Middle frontal gyrus (tissue), 1 donor: ENCODE measurements around the gene CDH4.

Experiments
- DNase-seq: peaks from one replicate; pipeline ENCODE4 v3.0.0-alpha.2; 2015; ENCODE audit warnings: low spot score; ENCODE audit errors: extremely low spot score

The CDH4 gene

DNA sequence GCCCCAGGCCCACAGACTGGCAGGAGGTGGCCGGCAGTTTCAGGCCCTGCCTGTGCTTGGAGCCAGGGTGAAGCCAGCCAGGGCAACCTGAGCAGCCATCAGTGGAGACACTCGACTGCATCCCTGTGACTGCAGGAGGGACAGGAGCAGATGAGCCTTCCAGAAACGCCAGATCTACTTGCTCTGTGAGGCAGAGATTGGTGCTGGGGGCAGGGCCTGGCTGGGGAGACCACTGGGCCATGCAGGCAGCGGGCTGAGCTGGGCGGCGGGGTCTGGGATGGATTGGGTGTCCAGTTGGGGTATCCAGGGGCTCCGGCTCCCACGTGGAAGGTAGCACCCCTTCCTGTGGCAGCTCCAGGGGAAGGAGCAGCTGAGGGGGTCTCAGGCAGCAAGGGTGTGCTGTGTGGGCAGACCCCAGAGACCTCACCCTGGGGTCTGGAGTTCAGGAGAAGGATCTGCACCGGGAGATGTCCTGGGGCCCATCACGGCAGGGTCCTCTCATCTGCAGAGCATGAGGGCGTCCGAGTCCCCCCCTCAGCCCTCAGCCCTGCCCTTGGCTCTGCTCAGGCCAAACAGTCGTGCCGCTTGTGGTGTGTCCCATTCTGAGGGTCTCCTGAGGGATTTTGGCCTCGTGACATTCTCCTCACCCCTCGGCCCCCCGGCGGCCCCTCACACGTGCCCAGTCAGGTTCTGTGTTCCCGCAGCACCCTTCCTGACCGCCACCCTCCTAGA lies 478.7 kb downstream of the CDH4 start:
- DNase-seq, result no peak

DNA sequence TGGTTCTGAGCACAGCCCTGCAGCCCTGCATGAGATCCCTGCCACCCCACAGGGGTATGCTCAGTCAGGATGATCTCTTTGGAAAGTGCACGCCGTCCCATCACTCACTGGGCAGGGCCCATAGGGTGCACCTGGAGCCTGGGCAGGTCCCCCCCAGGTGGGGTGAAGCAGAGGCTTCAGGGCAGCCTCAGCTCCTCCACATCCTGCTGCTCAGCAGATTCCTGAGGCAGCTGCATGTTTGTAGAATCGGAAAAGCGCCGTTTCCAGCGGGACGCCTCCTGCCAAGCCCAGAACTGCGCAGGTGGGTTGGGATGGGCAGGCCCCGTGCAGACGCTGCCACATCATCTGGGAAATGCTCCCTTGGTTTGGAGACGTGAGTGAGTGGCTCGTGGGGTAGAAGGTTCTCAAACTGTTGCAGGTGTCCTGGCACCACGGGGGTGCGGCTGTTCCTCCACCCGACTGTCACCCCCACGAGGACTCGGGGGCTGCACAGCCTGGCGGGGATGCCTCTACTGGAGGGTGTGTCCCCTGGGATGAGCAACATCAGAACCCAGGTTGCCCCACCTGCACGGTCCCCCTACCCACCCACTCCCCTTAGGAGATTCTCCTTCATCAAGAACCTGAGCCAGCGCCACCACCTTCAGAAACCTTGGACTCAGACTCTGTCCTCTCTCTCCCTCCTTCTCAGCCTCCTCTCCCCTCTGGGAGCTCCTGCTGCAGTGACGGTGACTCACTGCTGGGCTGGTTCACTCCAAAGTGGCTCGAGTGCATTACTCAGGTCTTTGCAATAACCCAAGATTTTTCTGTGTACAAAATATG lies 479.5 kb downstream of the CDH4 start:
- no peak for DNase-seq

DNA sequence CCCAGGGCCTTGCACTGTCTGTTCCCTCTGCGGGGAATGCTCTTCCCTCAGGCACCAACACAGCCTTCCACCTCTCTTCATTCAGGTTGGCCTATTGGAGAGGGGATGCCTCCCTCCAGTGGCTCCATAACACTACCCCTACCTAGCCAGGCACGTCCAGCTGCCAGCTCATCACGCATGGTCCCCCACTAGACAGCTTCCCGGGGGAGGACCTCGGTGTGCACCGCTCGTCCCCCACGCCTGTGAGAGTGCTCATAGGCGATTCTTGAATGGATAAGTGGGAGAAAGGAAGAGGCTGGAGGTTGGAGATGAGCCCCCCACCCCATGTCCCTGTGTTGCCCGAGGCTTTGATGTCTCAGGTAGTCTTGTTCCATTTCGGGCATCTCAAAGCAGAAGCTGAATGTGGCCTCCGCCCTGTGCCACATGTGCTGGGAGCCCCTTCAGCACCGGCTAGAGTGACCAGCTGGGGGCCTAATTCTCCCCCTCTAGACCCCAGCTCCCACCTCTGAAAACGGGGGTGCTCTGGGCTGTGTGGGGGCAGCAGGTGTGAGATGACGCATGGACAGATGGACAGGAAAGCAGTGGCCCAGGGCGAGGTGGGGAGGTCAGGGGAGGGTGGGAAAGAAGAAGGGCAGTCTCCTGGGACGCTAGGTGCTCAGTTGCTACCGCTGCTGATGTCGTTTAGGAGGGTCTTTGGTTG lies 480.6 kb downstream of the CDH4 start:
- DNase-seq, result no peak

DNA sequence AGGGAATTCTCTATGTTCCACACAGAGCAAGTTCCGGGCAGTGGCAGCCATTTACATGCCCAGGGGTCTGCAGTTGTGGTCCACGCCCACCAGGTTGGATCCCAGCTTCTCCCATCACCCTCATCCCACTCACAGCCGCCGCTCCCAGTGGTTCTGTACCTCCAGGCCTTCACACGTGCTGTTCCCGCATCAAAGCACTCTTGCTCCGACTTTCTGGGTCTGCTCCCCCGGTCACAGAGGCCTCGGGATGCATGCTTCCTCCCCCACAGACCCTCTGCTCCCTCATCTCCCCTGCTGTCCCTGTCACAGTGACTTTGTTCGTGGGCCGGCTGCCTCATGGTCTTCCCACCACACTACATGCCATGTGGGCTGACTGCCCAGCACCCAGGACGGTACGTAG lies 481.2 kb downstream of the CDH4 start:
- no peak for DNase-seq

DNA sequence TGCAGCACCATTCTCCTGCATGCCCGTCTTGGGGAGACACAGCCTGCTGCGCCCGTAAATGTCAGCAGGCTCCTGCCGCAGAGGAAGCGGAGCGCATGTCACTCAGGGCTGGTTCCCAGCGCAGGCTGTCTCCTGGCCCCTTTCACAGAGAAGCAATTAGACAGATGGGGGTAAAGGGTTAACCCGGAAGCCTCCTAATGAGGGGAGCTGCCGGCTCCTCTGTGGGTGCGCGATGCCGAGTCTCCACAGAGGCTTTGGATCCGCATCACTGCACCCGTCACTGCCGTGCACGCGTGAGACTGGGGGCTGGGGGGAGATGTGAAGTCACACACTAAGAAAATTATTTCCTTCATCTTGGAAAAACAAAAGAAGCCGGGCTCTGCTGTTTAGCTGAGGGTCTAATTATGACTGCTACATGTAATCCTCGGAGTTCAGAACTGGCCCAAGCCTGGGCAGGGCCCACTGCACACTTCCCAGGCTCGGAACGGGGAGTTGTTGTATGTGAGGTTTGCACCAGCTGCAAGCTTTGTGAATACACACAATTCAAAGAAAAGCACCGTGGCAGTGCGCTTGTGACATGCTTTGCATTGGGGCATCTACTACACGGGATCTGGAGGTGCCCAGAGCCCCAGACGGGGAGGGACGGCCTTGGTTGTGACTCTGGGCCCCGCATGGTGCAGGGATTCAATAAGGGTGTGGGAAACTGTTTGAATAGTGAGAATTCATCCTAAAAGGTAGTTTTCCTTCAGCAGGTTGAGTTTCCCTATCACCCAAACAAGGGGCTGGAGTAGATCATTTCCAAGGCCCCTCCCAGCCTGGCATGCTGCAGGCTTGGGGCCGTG lies 482.1 kb downstream of the CDH4 start:
- DNase-seq, result no peak

DNA sequence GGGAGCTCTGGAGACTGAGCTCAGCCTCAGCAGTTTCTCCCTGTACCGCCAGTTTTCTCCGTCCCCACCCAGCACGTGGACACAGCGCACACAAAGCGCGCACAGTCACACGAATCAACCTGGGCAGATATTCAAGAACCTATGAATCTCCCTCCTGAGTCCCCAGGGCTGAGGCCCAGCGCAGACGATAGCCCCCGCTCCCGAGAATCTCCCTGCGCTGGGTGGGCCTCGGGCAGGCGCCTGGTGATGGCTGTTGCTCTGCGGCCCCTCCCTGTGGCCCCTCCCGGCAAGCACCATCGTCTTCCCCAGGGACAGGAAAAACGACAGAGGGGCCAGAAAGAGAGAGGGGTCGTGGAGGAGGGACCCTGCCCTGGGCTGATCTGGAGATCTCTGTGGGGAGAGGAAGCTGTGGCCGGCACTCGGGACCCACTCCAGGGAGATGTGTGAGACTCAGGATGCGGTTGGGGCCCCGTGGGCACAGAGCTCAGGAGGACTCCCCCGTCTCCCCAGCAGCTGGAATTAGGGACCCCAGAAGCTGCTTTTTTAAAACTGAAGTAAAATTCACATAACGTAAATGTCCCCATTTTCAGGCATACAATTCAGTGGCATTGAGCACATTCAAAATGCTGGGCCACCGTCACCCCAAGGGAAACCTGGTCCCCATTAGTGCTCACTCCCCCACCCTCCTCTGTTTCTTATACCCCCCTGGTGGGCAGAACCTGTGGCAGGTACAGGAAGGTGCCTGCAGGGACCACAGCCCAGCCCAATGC lies 482.9 kb downstream of the CDH4 start:
- no peak for DNase-seq

DNA sequence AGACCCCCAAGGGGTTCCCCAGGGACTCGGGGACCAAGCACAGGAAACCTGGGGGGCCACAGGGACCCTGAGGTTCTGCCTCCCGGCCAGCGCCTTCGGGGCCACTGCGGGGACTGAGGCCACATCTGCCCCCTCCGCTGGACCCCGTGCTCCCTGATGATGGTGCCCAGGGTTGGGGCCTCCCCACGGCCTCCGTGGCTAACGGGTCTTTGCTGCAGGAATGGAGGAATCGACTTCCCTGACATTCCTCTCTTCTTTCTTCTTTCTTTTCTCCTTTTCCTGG lies 483.4 kb downstream of the CDH4 start:
- DNase-seq, result no peak

DNA sequence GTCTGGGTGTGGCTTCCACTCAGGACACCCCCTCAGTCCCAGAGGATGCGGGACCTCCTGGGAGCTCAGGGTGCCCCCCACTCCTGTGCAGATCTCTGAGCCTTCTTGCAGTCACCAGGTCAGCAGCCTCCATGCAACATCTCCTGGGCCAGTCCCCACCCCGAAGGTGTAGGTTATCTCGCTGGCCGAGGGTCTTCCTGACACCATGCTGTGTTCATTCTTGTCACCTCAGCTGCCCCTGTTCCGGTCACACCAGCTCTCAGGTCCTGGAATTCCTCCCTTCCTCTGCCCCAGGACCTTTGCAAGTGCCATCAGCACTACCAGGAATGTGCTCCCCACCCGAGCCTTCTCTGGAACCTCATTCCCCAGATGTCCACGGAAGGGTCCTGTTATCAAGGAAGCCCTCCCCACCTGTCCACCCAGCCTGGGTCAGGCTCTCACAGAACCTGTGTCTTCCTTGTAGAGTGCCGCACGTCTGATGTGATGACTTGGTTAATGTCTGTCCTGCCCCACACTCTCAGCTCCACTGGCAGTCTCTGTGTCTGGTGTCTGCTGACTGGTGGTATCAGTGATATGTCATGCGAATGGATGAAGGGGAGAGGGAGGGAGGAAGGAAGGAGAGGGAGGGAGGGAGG lies 484.1 kb downstream of the CDH4 start:
- DNase-seq, result no peak

DNA sequence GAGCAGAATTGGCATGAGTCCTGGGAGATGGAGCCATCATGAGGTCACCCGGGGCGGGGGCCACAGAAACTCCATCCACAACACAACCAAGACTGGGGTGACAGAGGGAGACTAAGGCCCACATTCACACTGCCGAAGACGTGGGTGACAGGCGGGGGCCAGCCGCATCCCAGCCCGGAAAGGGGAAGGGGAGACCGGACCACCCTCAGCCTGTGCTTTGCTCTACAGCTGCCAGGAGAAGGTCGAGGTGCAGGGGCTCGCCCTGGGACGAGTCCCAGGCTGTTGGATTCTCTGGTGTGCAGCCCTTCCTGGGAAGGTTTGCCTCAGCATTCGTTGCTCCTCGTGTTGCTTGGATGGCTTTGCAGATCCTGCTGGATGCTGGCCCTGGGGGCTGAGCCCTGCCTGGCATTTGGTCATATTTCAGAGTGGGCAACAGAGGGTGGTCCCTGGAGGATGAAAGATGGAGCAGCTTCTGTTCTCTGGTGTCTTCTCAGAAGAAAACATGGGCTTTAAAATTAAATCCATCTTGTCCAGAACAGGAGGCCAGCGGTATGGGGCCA lies 484.8 kb downstream of the CDH4 start:
- DNase-seq, result no peak

DNA sequence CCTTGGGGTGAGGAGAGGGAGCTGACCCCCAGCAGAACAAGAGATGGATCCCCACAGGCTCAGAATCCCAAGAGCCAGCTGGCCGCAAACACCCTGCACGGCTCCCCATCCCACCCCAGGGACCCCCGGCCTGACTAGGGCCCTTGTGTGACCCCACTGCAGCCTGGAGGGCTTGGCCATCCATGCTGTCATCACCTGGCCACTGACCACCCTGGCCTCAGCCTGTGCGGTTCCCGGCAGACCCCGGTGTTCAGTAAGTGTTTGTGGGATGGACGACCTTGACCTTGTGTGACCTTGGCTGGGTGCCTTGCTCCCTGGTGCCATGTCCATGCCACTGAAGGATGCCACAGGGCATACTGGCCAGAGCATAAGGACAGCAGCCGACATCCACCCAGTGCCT lies 485.3 kb downstream of the CDH4 start:
- DNase-seq, result no peak

DNA sequence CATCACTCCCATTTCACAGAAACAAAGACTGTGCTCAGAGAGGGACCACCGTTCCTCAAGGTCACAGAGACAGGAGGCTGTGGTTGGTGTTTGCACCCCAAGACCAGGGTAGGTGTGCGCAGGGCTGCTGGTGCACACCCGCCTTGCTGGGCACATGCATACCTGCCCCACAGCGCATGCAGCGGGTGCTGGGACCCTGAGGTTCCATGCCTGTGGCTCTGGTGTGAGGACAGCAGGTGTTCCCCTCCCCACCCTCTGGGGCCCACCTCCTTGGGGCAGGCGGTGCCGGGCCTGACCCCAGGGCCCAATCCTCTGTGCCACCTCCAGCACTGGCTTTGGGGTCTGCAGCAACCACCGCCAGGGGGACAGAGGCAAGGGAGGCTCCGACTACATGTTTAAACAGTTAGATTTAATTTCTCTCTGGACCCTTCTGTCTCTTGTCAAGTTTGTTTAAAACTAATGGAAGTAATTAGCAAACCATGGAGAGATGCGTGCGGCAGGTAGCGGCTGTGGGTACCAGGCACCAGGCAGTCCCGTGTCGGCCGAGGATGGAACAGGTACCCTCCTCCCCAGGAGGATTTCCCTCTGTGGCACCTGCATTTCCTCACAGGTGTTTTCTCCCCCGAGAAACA lies 485.9 kb downstream of the CDH4 start:
- no peak for DNase-seq

DNA sequence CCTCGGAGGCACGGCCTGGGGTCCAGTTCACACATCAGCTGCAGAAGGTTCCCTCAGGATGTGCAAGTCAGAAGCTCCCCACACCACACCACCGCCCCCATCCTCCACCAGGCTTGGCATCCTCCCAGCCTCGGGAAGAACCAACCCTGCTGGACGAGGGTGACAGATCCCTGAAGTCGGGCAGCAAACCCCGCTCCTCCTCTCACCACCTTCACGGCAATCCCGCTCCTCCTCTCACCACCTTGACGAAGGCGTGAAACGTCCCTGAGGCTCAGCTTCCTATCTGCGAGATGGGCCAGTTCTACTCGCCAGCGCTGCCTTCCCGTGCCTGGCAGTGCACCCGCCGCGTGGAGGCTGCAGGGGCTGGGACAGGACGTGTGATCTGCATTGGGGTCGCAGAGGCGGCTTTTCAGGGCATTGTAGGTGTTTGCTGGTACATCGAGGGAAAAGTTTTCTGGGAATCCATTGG lies 486.6 kb downstream of the CDH4 start:
- DNase-seq, result no peak

DNA sequence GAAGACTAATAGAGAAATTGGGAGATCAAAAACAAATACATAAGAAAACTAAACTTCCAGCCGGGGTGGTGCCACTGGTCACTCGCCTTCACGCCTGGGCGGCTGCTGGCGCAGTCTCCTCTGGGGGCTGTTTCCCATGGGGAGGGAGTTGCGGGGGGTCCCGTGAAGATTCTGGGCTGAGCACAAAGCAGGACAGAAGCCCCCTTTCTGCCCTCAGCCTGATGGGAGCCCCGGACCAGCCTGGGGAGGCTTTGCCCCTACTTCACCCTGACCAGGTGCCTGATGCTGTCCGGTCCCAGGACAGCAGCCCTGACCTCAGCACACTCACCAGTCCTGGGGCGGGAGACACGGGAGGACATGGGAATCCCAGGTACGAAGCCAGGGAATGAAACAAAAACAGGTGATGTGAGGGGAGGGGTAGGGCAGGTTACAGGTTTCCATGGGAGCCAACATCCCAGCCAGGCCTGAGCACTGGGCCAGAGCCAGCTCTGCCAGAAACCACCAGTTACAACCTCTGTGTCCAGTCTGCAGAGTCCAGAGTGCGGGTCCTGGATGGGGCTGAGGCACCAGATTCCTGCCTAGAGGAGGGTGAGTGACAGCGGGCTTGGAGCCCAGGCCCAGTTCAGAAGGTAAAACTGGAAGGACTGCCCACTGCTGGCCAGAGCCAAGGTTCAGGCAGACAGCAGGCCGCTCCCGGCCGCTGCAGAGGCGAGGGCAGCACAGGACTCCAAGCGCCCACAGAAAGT lies 487.2 kb downstream of the CDH4 start:
- no peak for DNase-seq

DNA sequence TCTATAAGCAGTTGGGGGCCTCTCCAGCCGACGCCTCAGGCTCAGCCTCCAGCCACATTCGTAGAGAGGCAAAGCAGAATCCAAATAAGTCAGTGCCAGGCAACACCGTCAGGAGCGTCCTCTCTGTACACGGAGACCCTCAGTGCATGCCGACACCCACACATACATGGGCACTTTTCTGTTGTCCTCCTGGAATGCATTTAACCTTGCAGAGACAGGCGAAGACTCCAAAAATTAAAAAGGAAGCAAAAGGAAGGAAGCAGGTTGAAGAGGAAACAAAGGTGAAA lies 487.7 kb downstream of the CDH4 start:
- no peak for DNase-seq

DNA sequence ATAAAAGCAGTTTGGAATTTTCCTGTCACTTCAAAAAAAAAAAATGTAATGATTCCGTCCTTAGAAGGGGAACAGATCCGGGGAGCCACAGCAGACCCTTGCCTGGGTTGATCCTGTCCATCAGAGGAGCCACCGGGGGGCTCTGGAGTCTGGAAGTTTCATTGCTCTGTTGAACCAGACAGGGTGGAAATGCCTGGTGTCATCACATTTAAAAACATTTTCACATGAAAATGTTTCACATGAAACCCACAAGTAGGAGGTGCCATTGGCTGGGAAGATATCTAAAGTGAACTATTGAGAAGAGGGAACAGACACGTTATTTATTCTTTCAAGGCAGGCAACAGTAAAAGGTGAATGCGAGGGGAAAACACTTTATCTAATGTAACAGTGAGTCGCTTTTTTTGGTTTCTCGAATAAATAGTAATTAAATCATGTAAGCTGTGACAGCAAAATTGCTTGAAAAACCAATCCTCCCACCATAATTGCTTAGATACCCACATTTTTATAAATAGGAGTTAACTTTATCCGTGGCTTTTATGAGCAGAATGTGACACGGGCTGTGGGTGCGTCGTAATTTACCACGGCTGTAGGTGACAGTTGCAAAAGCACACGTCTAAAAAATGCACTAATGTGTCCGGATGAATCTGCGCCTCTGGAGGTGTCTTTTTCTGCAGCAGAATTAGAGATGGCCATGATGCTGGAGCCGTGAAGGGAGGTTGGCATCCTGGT lies 490.2 kb downstream of the CDH4 start:
- no peak for DNase-seq

DNA sequence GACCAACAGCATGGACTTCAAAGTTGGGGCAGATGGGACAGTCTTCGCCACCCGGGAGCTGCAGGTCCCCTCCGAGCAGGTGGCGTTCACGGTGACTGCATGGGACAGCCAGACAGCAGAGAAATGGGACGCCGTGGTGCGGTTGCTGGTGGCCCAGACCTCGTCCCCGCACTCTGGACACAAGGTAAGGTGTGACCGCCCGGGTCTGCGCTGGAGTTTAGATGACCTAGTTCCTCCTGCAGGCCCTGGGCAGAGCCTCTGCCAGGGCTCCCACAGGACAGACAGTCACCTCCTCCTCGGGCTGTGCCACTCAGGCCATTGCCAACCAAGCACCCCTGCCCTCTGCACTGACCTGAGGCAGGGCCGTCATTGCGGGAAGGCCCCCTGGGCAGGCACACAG lies 491.5 kb downstream of the CDH4 start:
- no peak for DNase-seq

DNA sequence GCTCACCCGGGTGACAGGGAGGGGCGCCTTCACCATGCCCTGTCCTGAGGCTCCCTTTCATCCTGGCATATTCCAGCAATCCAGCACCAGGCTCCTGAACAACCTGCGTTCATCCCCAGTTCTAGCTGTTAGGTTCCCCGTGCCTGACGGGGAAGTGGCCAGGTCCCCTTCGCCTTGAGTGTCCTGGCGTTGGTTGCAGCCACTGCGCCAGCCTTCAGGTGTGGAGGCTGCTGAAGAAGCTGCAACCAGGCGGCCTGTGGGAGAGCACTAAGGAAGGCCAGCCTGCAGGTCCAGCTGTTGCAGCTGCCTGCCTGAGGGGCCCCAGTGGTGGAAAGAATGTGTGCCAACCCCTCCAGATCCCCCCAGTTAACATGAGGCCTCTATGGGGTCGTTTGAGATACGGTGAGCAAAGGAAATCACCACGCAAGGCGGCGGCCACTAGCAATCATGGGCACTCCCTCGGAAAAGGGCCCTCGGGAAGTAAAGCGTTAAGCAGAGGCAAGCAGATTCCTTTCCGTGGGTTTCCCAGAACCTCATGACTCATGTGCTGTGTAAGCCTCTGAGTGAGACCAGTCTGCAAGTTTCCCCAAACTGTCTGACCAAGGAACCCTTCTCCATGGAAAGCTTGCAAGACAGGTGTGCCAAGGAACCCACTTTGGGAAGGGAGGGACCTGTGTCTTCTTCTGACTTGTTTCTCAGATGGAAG lies 492.8 kb downstream of the CDH4 start:
- DNase-seq, result no peak
